GM23248 (cell line): ENCODE data around the gene RANBP6. TPM values are rescaled to one million over a fixed set of nuclear protein-coding genes. Genes with fewer than 3 reads are reported as not detected.

Experiments
- DNase-seq: peaks from one replicate; pipeline ENCODE4 v3.0.0-alpha.2; 2015
- H2AFZ ChIP-seq: fragments of 200-600 bp; sonication (generic); 2 replicates; pipeline ENCODE4 v1.6.1; 2016; ENCODE audit warnings: antibody characterized with exemption
- H3F3A ChIP-seq: fragments of 200-600 bp; sonication (generic); 2 replicates; pipeline ENCODE4 v1.6.1; 2016; ENCODE audit warnings: mild to moderate bottlenecking, antibody characterized with exemption, mixed run types; ENCODE audit not compliant: insufficient read depth
- H3K27ac ChIP-seq: fragments of 200-600 bp; sonication (generic); 2 replicates; pipeline ENCODE4 v1.5.1; 2016; ENCODE audit warnings: mild to moderate bottlenecking
- H3K27me3 ChIP-seq: fragments of 200-600 bp; sonication (generic); replicated peaks from 2 replicates; pipeline ENCODE4 v1.6.1; 2016; ENCODE audit warnings: mild to moderate bottlenecking; ENCODE audit not compliant: insufficient read depth
- H3K36me3 ChIP-seq: fragments of 200-600 bp; sonication (generic); 2 replicates; pipeline ENCODE4 v1.6.1; 2016; ENCODE audit warnings: low read depth, mild to moderate bottlenecking
- H3K4me1 ChIP-seq: fragments of 200-600 bp; sonication (generic); 2 replicates; pipeline ENCODE4 v1.6.1; 2016; ENCODE audit warnings: mild to moderate bottlenecking; ENCODE audit not compliant: insufficient read depth
- H3K4me2 ChIP-seq: fragments of 200-600 bp; sonication (generic); one replicate; pipeline ENCODE4 v1.6.1; 2016; ENCODE audit warnings: mild to moderate bottlenecking; ENCODE audit not compliant: unreplicated experiment
- H3K4me3 ChIP-seq: fragments of 200-600 bp; sonication (generic); 2 replicates; pipeline ENCODE4 v1.5.1; 2016; ENCODE audit warnings: mild to moderate bottlenecking
- H3K79me2 ChIP-seq: fragments of 200-600 bp; sonication (generic); 2 replicates; pipeline ENCODE4 v1.6.1; 2016; ENCODE audit warnings: mild to moderate bottlenecking; ENCODE audit not compliant: insufficient read depth
- H3K9ac ChIP-seq: fragments of 200-600 bp; sonication (generic); 2 replicates; pipeline ENCODE4 v1.6.1; 2016; ENCODE audit warnings: mild to moderate bottlenecking
- H3K9me2 ChIP-seq: fragments of 200-600 bp; sonication (generic); 2 replicates; pipeline ENCODE4 v1.6.1; 2016; ENCODE audit warnings: mixed run types, mild to moderate bottlenecking, moderate library complexity; ENCODE audit not compliant: insufficient read depth
- H3K9me3 ChIP-seq: fragments of 200-600 bp; sonication (generic); one replicate; pipeline ENCODE4 v1.6.1; 2017; ENCODE audit warnings: low read depth
- H4K20me1 ChIP-seq: fragments of 200-600 bp; sonication (generic); 2 replicates; pipeline ENCODE4 v1.6.0; 2016; ENCODE audit not compliant: insufficient read depth
- EZH2 ChIP-seq: fragments of 200-600 bp; sonication (generic); IDR thresholded peaks from 2 replicates; pipeline ENCODE4 v1.6.1; 2018; ENCODE audit warnings: antibody characterized with exemption, mild to moderate bottlenecking; ENCODE audit not compliant: insufficient read depth, poor library complexity, severe bottlenecking
- EZH2phosphoT487 ChIP-seq: fragments of 200-600 bp; sonication (generic); IDR thresholded peaks from 2 replicates; pipeline ENCODE4 v1.6.1; 2018; ENCODE audit warnings: antibody characterized with exemption, moderate library complexity, mild to moderate bottlenecking, low read depth; ENCODE audit not compliant: insufficient read depth
- in situ Hi-C: fragments of 300-500 bp; cut with MboI; formaldehyde crosslinking; loops from 2 replicates; pipeline ENCODE4 v1.15.0; 2020
- microRNA-seq: library from miRNA; unstranded; fragments of <30 nt; microRNA quantifications from one replicate; pipeline ENCODE4, GENCODE V29; 2016; ENCODE audit warnings: borderline number of aligned reads
- polyA plus RNA-seq: library from polyadenylated mRNA; unstranded; fragments of >200 nt; fragmentation: Nextera tagmentation; extraction: Ambion mirVana; gene quantifications from 2 replicates; pipeline ENCODE4 v1.2.1, GENCODE V29; 2016
- small RNA-seq: library from RNA; depleted of rRNA; stranded (forward); fragments of <200 nt; gene quantifications from one replicate; pipeline ENCODE3, GENCODE V24; 2014; ENCODE audit warnings: low read depth, low replicate concordance
- total RNA-seq: library from RNA; depleted of rRNA; stranded (reverse); fragments of >200 nt; shearing (Covaris generic); gene quantifications from 2 replicates; pipeline ENCODE4 v1.2.3, GENCODE V29; 2014; rRNA removed

RANBP6 gene
- total and polyA plus RNA-seq, 2 experiments from 2014 or later: 16.3 to 25.7 TPM

GRCh38 chr9:5971740-5972139, 43.7 kb downstream of the RANBP6 start:
- no peak overlapping the region for H3K4me3 ChIP-seq
- in situ Hi-C loops: no loop called here
- peak; percentile 52 for DNase-seq
- H3K27me3 ChIP-seq: no peaks in the 10 kb centered on the region
- H3K4me2 ChIP-seq: peak overlapping the region; percentile 47
- no peak for TF ChIP-seq EZH2phosphoT487
- no peak for TF ChIP-seq EZH2
- peaks cover 15% of the 10 kb centered on the region for H3K4me1 ChIP-seq
- H3K27ac ChIP-seq: no peak overlapping the region
- peaks cover 13% of the 10 kb centered on the region; the same call in 1 of the 2 replicates for H3F3A ChIP-seq
- no peaks in the 10 kb centered on the region for H3K9me2 ChIP-seq
- H4K20me1 ChIP-seq: no peaks in the 10 kb centered on the region
- H2AFZ ChIP-seq: no peak overlapping the region
- no peak overlapping the region for H3K9ac ChIP-seq
- peaks cover 49% of the 10 kb centered on the region for H3K79me2 ChIP-seq
- no peaks in the 10 kb centered on the region for H3K9me3 ChIP-seq
- H3K36me3 ChIP-seq: peaks cover 35% of the 10 kb centered on the region

Small RNA genes within 50 kb of the gene (microRNA-seq; reads per million reads assigned to microRNA genes)
- 3.6 reads per million for gene MIR4665

Small RNA genes within 50 kb of the gene (small RNA-seq; reads per million reads assigned to genes)
- not detected for gene MIR4665

Other genes starting within 250 kb of the RANBP6 start
- gene ERMP1, start 182.5 kb downstream of the RANBP6 start, total RNA-seq: 8.4 and 10.5 TPM in 2 replicates
- 2.6 TPM in 2 replicates for gene ERMP1, start 182.5 kb downstream of the RANBP6 start, polyA plus RNA-seq
- gene MLANA, start 124.7 kb downstream of the RANBP6 start, total RNA-seq: not detected in 2 replicates
- 0.24 TPM in 2 replicates for gene MLANA, start 124.7 kb downstream of the RANBP6 start, polyA plus RNA-seq
- 3.8 and 4.7 TPM in 2 replicates for gene IL33, start 200.2 kb upstream of the RANBP6 start, total RNA-seq
- gene IL33, start 200.2 kb upstream of the RANBP6 start, polyA plus RNA-seq: 2.2 and 2.9 TPM in 2 replicates